Adrenal gland (tissue), 12 donors: ENCODE measurements around the gene PROKR2. TPM values are rescaled to one million over a fixed set of nuclear protein-coding genes. Genes with fewer than 3 reads are reported as not detected.

Experiments
- DNase-seq, 7 donors: peaks; one replicate each; pipeline ENCODE4 v3.0.0-alpha.2; 2019 to 2020
- H3K27ac ChIP-seq, 5 donors: fragments of 200-600 bp; sonication (generic) in 4 of 5; 1 replicate in 3 of 5; 2 replicates in 2 of 5; pipeline versions ENCODE4 v1.5.1 to v1.8.0; 2016 to 2020; ENCODE audit warnings: mild to moderate bottlenecking in 1 of 5
- H3K27me3 ChIP-seq: fragments of 200-600 bp; 2 replicates; pipeline ENCODE4 v1.8.0; 2021
- H3K36me3 ChIP-seq, 2 donors: fragments of 200-600 bp; replicated peaks in 1 of 2; 1 replicate in 1 of 2; 2 replicates in 1 of 2; pipeline versions ENCODE4 v1.5.1 to v1.8.0; 2018 to 2022
- H3K4me1 ChIP-seq, 2 donors: fragments of 200-600 bp; replicated peaks in 1 of 2; 1 replicate in 1 of 2; 2 replicates in 1 of 2; pipeline versions ENCODE4 v1.5.1 to v1.8.0; 2018 to 2021
- H3K4me3 ChIP-seq, 4 donors: fragments of 200-600 bp; sonication (generic) in 3 of 4; one replicate each; pipeline ENCODE4 v1.5.1; 2016 to 2018
- H3K9me3 ChIP-seq, 3 donors: fragments of 200-600 bp; sonication (generic) in 1 of 3; replicated peaks in 1 of 3; 1 replicate in 2 of 3; 2 replicates in 1 of 3; pipeline versions ENCODE4 v1.5.1 to v1.8.0; 2016 to 2021
- CTCF ChIP-seq, 6 experiments: fragments of 450-650 bp in 4 of 6; fragments of 200-600 bp in 2 of 6; sonication (generic) in 1 of 6; IDR thresholded peaks; 1 replicate in 5 of 6; 2 replicates in 1 of 6; pipeline versions ENCODE4 v1.5.1 to v1.8.0; 2016 to 2021; ENCODE audit warnings: antibody characterized with exemption in 6 of 6, mild to moderate bottlenecking in 2 of 6, moderate library complexity in 1 of 6
- POLR2A ChIP-seq, 2 donors: fragments of 450-650 bp; IDR thresholded peaks; one replicate each; pipeline ENCODE4 v1.6.1; 2017; ENCODE audit warnings: antibody characterized with exemption in 2 of 2, mild to moderate bottlenecking in 2 of 2, moderate library complexity in 1 of 2
- WGBS, 4 donors: extraction: QIAGEN DNeasy Blood & Tissue Kit in 2 of 4; methylation state at CpG; one replicate each; pipeline versions ENCODE4 v1.1.5 to v1.1.7; 2013 to 2017; 5-methylcytosine and 5-hydroxymethylcytosine counted together
- intact Hi-C, 2 donors: fragments of 100-400 bp; cut with DNase I; formaldehyde crosslinking; loops; one replicate each; pipeline versions ENCODE4 v1.14.1 to v1.15.0; 2022 to 2023
- polyA plus RNA-seq, 3 donors: library from polyadenylated mRNA; stranded (reverse); fragments of 200-250 nt in 2 of 3; fragments of 350-450 nt in 1 of 3; fragmentation: Illumina TruSeq in 1 of 3; extraction: RNeasy Lipid Tissue Mini Kit (QIAGEN cat#74804) in 1 of 3; gene quantifications; one replicate each; pipeline ENCODE4 v1.2.3, GENCODE V29; 2013 to 2014
- total RNA-seq, 9 donors: library from RNA; depleted of rRNA in 4 of 9; stranded (reverse); fragments of >200 nt in 4 of 9; fragments of 120-200 nt in 1 of 9; fragmentation: NEBNext Ultra II Directional in 1 of 9; extraction: Animal tissue kit (Norgen Biotek cat#: 25700) in 1 of 9; gene quantifications; one replicate each; pipeline versions ENCODE4 v1.1.0 to v1.2.4, GENCODE V29; 2013 to 2023
- donor health status: healthy with polysubstance abuse.
- donor health status: Bipolar disorder and iron deficiency.
- donor health status: DM: yes; HTN: yes; CAD: no.
- donor health status: DM: no; HTN: no; CAD: no.
- donor health status: DM: no; HTN: no; CAD: no.
- donor health status: DM: yes; HTN: yes; CAD: no.

PROKR2 gene
- total and polyA plus RNA-seq, 12 donors: not detected

- no peak overlapping the region for H3K4me3 ChIP-seq
- intact Hi-C loops: no loop called here
- H3K36me3 ChIP-seq: no peaks in the 10 kb centered on the region
- H3K4me1 ChIP-seq: no peaks in the 10 kb centered on the region
- no peaks in the 10 kb centered on the region for H3K27me3 ChIP-seq
- 71 to 82% (median 75%) methylated on average over 6 of the region's 6 CpGs for WGBS, 4 donors
- no peak for TF ChIP-seq CTCF (IDR thresholded peaks at IDR 0.05)
- H3K9me3 ChIP-seq: no peaks in the 10 kb centered on the region
- no peak overlapping the region for H3K27ac ChIP-seq
- DNase-seq: no peak
Observed at GRCh38 chr20:5290596-5290995, 26.2 kb downstream of the PROKR2 start.

- intact Hi-C loops: no loop called here
- TF ChIP-seq CTCF (IDR thresholded peaks at IDR 0.05) (no peak), POLR2A (IDR thresholded peaks at IDR 0.05) (no peak)
- WGBS, 4 donors: 56 to 71% (median 64%) methylated on average over 3 to 4 of the region's 4 CpGs
Observed at GRCh38 chr20:5282561-5282960, 34.2 kb downstream of the PROKR2 start.

GRCh38 chr20:5279661-5280060, 37.1 kb downstream of the PROKR2 start:
- intact Hi-C loops: no loop called here
- no peak overlapping the region for H3K27ac ChIP-seq
- H3K4me1 ChIP-seq: no peaks in the 10 kb centered on the region
- no peak overlapping the region for H3K4me3 ChIP-seq
- no peaks in the 10 kb centered on the region for H3K27me3 ChIP-seq
- DNase-seq: no peak
- H3K36me3 ChIP-seq: no peaks in the 10 kb centered on the region
- H3K9me3 ChIP-seq: no peaks in the 10 kb centered on the region
- no peak for TF ChIP-seq POLR2A (IDR thresholded peaks at IDR 0.05)
- no peak for TF ChIP-seq CTCF (IDR thresholded peaks at IDR 0.05)

More at GRCh38 chr20:5282561-5282960, 34.2 kb downstream of the PROKR2 start:
- H3K27me3 ChIP-seq: no peaks in the 10 kb centered on the region
- no peak overlapping the region for H3K4me3 ChIP-seq
- no peak overlapping the region for H3K27ac ChIP-seq
- H3K4me1 ChIP-seq: no peaks in the 10 kb centered on the region
- DNase-seq: no peak
- H3K36me3 ChIP-seq: no peaks in the 10 kb centered on the region
- no peaks in the 10 kb centered on the region for H3K9me3 ChIP-seq

GRCh38 chr20:5272268-5272667, 44.5 kb downstream of the PROKR2 start:
- TF ChIP-seq CTCF (IDR thresholded peaks at IDR 0.05) (no peak), POLR2A (IDR thresholded peaks at IDR 0.05) (no peak)

More at GRCh38 chr20:5272268-5272667, 44.5 kb downstream of the PROKR2 start:
- H3K4me3 ChIP-seq: no peak overlapping the region
- H3K36me3 ChIP-seq: no peaks in the 10 kb centered on the region
- H3K4me1 ChIP-seq: no peaks in the 10 kb centered on the region
- intact Hi-C loops: no loop called here
- no peaks in the 10 kb centered on the region for H3K9me3 ChIP-seq
- DNase-seq: no peak
- H3K27me3 ChIP-seq: no peaks in the 10 kb centered on the region
- H3K27ac ChIP-seq: no peak overlapping the region
- WGBS, 4 donors: 68 to 72% (median 69%) methylated on average over 4 of the region's 4 CpGs
